Stimulated activated CD8-positive, alpha-beta memory T cell treated with anti-CD3 and anti-CD28 coated beads, Interleukin-4, amount 100 ng/mL, for 48 hours (primary cell): Measurements from ENCODE around the gene NFYA.
A peak's percentile ranks its signal among the peaks of the same experiment; 100 is the strongest.

Source experiments
- DNase-seq: peaks from one replicate; pipeline ENCODE4 v3.0.0-alpha.2; 2020

NFYA gene

DNA sequence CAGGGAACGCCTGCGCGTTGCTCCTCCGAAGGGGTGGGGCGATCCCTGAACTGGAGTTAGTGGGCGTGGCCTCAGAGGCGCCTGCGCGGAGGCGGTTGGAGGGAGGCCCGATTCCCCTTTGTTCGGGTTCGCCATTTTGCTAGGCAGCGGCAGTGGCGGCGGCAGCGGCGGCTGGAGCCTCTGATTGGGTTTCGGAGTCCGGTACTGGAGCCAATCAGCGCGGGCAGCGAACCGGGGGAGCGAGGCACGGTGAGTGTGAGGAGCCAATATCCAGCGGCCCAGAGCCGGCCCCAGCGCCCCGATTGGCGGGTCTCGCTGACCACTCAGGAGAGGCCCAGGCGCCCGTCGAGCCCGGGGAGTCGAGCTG, at the start of gene NFYA:
NFYA (plus strand) TSS at position 139 of the 367 bp plus-strand sequence. CDS start 6,116 bp downstream, outside the sequence.
- DNase-seq: no peak

DNA sequence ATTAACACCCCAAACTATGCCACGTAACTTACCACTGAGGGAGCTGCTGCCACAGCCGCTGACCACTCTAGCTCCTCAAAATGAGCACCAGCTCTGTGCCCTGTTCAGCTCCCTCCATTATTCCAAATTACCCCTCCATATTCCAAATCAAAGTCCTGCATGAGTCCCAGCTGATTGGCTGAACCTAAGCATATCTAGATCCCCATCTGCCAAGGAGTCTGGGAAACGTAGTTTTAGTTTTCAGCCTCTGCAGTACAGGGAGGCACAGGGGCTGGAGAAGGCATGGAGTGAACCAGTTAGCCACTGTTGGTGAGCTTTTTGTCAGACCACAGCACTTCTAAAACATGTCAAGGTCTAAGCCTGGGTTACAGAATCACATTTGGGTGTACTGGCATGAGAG, 49.7 kb upstream of the NFYA start:
- DNase-seq: no peak

DNA sequence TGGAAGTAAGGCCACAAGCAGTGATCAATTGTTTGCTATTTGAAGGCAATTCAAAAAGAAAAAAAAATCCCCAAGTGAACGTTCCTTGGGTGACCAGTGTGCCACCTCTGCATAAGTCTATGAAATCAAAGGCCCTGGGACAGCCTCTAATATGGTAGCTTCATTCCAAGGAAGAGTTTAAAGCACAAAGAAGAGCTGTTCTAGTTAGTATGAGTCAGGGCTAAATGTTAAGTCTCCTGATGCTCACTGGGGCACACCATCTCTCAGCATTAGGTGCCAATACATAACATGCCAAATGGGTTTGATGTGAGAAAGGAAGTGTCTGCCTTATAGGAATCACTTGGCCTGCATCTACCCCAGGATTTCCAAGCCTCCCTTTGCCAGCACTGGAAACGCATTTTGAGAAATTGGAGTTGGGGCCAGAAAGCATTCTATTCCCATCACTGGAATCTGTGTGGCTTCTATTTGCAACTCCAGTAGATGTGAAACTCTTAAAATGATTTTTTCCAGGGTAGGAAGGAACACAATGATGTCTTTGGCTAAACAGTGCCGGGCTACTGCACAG, 46.7 kb upstream of the NFYA start:
- DNase-seq: no peak

DNA sequence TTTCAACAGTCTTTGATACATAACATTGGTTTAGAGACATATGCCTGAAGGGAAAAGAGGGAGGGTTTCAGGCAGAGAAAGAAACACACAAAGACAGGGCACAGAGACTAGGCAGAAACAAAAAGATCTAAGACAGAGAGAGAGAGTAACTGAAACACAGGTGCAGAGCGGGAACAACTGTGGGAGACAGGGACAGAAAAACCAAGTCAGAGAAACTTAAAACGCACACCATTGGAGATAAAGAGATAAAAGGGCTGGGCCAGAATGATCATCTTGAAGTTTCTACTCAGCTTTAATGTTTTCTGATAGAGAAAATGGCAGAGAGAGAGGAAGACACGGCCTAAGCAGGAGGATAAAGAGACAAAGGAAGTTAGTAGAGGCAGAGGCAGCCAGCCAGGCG, 45.5 kb upstream of the NFYA start:
- DNase-seq: no peak

DNA sequence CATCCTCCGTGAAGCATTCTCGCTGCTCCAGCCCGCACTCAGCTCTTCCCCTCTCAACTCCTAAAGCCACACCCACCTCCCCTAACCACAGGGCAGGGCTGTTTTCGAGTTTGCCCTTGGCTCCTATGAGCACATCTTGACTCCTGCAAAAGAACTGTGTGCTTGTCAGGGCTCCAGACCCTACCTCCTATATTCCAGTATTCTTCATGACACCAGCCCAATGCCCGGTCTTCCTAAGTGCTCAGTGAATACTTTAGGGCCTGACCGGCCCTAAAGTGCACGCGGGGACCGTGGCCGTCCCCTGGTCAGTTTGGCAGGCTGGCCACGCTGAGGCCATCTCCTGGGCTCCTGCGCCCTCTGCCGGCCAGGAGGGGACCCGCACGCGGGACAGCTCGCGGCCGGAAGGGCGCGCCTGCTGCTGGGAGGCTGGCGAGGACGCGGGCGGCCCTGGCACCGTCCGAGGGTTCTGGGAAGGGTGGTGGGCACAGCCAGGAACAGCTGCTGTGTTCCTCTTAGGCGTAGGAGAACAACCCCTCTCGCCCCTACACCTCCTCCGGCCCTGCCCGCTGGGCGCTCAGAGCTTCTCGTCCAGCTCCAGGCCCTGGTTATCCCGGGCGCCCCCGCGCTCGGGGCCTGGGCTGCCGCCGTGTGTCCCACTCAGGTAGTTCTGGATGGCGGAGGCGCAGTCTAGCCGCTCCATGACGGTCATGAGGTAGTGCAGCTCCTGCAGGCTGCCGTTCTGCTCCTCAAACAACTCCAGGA, 44.8 kb upstream of the NFYA start:
- DNase-seq: peak; percentile 90

DNA sequence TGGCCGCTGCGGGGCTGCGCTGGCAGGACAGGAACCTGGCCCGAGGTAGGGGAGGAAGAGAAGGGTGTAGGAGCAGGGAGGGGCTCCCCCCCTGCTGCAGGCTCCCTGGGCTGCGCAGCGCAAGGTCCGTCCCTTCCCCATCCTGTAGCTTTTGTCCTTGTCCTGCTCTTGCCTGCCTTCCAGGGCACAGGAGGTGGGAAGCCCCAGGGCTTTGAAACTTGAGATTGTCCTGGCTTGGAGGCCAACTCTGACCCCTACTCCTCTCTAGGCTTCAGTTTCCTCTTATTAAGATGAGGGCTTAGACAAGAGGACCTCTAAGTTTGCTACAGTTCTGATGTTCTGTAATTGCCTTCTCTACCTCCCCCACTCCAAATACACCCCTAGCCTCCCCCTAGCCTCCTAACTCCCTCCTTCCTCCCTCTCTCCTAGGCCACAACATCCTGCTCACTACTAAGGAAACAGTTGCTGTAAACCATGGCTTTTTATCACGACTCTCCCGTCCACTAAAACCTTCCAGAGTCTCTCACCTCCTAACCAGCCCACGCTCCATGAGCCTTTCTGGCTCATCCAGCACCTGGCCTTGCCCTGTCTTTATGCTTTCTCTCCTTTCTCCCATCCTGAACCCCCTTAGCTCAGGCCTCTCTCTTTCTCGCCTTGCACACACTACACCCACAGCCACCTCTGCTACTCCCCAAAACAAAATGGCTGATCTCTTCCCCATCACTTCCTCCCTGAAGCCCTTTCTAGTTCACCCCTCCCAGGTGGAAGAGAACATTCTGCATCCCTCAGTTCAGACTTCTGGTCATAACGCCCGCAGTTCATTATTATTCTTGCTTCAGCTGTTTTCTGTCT, 44.0 kb upstream of the NFYA start:
- no peak for DNase-seq

DNA sequence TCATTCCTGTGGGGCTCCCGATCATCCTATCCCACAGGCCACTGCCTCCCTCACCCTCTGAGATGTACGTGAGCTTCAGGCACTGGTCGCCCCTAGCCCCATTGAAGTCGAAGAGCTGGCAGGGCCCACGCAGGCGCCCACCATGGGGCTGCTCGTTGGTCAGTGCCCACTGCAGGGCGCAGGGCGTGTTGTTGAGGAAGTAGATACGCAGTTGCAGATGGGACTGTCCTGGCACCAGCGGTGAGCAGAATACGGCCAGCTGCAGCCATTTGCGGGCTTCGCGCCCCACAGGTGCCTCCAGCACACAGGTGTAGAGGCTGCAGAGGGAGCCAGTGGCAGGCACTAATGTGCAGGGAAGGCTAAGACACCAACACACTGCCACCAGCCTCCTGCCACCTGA, 39.9 kb upstream of the NFYA start:
- no peak for DNase-seq

DNA sequence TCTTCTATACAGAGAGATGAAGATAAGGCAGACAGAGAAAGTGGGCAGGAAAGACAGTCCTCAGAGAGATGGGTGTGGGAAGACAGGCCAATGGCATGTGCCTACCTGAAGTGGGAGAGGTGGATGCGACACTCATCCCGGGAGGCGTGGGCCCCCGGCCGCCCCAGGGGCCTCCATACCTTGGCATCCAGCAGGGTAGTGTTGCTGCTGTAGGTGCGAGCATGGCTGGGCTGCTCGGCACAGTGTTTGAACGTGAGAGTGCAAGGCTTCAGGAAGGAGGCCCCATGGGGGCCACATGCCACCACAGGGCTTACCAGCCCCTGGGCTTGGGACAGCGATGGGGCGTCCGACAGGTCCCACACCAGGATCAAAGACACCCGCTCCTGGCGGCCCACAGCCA, 39.0 kb upstream of the NFYA start:
- no peak for DNase-seq

DNA sequence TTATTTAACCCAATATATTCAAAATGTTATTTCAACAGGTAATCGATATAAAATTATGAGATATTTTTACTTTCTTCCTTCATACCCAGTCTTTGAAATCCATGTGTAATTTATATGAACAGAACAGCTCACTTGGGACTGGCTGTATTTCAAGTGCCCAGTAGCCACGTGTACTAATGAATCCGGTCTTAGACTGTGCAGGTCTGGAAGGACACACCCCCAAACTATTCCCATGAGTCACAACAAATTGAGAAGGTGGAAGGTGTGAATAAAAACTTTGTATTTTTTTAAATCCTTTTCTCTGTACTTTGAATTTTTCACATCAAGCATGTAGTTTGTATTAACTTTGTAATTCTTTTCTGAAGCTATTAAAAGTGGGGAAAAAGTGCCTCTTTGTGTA, 36.6 kb upstream of the NFYA start:
- no peak for DNase-seq

DNA sequence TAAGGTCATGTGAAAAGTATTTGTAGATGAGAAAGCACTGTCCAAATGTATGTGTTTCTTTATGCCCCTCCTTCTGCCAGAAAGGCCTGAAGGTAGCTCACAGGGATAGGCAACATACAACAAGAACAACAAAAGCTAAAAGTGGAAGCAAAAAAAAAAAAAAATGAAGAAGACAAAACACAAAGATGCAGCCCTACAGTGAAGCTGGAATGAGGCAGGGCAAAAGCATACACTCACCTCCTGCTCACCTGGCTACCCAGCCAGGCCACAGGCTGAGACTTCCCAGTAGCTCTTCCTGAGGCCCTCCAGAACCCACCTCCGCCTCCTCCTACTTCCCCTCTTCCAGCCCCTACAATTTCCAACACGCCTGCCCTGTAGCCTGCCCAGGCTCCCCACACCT, 36.2 kb upstream of the NFYA start:
- no peak for DNase-seq

DNA sequence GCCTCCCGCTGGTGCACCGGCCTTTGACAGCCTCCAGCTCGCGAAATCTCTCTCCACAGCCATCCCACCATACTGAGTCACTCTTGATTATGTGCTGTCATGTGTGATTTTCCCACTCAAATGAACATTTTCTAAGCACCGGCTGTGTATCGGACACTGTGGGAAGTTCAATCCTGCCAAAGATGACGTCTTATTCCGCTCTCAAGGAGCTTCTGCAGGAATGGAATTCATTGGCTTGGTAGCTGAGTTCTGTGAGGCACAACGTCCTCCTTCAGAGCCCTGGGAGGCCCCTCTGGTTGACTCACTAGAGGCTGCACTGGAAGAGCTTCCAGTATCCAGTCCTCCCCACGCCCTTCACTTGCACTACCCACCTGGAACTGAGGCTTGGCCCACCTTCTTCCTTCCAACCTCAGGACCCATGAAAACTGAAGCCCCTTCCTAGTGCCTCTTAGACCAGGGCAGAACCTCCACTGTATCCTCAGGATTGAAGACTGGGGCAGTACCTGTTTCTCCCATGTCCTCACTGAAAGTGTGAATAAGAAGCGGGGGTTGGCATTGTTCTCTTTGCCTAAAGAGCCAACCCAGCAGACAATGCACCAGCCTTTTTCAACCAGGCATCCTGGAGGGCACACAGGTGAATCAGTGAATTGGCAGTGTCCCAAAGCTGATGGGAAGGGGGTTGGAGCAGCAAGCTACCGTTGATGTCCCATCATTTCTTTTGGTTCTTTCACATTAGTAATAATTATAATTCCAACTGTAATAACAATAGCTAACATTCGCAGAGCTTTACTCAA, 35.5 kb upstream of the NFYA start:
- no peak for DNase-seq

DNA sequence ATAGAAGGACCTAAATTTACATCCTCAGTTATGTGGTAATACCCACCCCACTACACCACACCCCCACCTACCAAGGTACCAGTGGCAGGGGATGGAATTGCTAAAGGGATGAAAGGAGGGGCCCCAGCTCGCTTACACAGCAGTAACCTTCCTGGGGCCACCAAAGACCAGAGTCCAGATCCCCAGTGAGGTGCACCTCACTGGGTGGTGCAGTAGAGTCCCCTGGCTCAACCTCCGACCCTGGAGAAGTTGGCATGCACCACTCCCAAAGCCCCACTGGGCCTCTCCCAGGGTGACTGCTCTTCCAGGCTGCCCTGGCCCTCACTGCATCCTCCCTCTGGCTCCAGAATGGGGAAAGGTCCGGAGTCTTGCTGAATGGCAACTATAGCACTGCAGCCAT, 34.6 kb upstream of the NFYA start:
- no peak for DNase-seq

DNA sequence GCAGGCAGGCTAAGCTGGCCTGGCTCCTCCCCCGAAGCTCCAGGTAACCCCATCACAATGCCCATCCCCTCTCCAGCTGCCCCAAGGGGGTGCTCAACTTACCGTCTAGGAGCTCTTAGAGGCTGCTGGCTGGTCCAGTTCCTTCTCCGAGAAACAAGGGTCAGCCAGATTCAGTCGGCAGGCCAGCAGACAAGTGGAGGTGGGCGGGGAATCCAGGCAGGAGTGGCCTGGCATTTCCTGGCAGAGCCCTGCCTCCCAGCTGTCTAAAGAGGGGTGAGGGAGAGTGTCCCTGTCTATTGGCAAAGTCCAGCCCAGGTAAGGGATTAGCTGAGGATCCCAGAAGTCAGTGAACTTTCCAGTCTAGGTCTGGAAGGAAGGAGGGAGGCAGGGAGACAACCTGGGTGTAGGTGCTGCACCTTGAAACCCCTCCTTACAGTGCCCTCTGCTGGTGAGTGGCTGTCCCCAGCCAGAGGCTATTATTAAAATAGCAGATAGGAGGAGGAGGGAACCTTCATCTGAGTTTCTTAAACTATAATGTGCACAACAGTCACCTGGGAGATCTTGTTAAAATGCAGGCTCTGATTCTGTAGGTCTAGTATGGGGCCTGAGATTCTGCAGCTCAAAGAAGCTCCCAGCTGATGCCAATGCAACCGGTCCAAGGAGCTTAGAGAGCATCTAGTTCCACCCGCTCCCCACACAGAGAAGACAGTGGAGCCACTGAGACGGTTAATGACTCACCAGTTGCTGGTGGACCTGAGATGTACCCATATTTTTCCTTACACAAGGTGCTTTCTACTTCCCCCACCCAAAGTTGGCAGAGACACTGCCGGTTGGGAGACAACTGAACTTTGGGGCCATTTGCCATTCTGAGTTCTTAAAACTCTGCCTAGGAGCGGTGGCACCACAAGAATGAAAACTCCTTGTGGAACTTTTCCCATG, 33.4 kb upstream of the NFYA start, which contains the start of gene UNC5CL:
UNC5CL (minus strand) TSS at position 162 of the 939 bp plus-strand sequence. CDS start 4,147 bp downstream, outside the sequence.
- peak; percentile 74 for DNase-seq

DNA sequence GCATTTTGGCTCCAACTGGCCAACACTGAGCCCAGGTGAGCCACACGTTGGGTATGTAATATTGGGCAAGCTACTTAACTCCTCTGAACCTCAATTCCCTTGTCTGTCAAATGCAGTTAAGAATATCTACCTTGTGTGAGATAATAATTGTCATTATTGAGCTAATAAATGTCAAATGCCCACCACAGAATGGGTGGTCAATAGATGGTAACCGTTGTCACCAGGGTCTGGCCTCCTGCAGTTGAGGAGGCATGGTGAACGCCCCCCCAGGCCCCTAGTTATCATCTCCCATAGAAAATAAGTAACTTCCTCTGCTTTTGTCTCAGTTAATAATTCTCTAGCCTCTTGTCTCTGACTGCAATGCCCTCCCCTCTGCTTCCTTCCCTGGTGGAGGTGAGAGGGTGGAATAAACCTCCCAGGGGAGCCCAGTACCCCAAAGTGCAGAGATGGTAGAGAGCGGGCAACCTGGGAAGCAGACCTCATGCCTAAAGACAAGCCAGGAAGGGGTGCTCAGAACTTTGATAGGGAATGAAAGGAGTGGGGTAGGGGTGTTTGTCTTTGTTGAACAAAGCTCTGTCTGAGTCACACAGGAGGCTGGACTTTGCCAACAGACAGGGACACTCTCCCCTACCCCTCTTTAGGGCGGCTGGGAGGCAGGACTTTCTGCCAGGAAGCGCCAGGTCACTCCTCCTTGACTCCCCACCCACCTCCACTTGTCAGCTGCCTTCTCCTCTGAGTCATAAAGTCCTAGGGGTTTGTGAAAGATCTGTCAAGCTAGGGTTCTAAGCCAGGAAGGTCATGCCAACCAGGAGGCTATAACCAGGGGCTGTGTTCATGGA, 32.5 kb upstream of the NFYA start:
- no peak for DNase-seq

DNA sequence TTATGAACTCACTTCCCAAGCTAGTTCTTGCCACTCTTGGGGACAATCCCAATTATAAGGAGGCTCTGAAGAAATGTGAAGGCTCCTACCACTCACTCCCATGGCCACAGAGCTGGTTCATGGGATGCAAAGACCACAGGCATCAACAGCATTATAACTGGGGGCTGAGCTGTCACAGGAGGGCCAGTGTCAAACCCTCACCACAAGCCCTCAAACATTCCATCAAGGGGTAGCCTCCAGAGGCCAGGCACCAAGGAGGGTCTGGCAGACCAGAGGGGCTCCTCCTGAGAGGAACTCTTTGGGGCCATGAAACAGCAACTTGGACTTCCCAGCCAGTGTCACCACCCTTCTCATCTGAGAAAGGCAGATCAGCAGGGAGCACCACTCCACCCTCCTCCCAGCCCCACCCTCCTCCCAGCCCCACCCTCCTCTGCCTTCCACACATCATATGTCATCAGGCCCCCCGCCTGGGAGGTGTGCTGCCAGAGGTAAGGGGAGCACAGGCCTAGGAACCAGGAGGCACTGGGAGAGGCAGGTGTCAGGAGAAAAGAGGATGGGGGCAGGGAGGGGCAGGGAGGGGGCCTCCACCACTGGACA, 31.7 kb upstream of the NFYA start:
- no peak for DNase-seq

DNA sequence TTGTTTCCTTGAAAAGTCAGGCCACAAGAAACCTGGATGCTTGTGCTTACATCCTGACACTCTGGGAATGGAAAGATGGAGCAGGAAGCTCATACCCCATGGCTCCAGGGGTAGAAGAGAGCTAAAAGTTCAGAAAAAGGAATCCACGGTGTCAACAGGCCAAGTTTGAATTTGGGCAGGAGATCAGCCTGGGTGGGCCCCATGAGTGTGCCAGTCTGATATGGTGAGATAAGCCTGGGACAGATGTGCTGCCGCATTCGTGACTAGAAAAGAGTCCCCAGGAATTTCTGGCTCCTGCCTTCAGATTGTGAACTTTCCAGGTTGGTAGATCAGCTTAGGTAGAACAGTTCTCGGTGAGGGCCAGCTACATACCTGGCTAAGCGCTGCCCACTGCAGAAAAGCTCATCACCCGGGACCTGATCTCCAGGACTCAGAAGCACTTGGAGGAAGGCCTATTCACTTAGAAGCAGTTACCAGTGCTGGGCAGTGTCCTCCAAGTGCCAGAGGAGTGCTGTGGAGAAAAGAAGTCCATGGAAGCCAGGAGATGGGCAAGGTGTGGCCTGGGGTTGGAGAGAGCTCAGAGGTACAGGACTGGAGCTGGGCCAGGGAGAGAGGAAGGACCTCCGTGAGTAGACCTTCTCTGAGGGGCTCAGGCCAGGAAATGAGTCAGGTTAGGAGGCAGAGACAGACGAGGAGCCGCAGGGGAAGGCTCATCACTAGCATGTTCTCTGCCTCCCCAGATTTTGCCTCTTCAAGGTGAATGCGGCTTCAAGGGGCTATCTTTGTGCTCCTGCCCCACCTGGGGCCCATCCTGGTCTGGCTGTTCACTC, 30.3 kb upstream of the NFYA start, which contains the start of gene TSPO2:
TSPO2 (plus strand) TSS at position 242 of the 830 bp plus-strand sequence; CDS start at position 761, 519 bp downstream.
- no peak for DNase-seq

DNA sequence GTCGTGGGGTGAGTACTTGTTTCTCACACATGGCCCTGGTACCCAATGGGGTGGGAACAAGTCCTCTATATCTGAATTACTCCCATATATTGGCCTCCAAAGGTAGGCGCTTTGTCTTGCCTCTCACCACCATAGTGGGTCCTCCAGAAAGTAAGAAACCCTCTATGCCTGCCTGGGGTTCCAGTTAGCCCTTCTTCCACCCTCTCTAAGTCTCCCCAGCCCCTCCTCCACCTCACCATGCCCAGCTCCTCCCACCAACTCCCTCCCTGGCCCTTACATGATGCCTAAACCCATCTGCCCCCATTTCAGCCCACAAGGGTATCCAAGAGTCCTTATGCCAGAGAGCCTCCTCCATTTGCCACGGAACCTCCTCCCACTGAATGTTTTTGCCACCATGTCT, 29.6 kb upstream of the NFYA start:
- no peak for DNase-seq

DNA sequence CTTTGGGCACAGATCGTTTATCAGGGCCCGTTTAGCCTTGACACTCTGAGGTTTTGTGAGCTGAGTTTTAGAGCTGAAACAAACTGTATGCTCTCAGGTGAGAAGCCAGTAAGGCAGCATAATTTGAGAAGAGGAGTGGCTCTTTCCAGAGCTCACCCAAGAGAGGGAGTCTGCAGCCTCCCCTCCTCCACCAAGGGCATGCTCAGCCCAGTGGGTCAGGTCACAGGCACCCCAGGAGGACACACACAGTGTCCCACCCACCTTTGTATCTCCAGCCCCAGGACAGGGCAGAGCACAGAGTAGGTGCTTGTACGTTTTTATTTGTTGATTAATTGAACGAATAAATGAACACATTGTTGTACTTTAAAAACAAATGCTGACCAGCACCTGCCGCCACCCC, 27.1 kb upstream of the NFYA start:
- DNase-seq: no peak

DNA sequence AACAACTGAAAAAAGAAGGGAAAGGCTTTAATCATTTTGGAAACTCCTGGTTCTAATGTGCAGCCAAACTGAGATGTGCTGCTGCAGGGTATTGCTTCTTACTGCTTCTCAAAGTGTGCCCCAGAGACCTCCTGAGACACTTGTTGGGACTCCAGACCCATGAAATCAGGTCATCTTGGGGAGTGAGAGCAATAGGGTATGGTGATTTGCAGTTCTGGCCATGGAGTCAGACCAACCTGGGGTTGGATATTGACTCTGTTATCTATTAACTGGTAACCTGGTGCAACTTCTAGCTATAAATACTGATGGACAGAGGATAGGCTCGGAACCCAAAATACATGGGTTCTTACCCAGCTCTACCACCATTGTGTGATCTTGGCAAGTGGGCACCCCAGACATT, 26.7 kb upstream of the NFYA start:
- no peak for DNase-seq
